Trophoblast cell (in vitro differentiated cells and primary cell): ENCODE data around the gene CTTN.

ENCODE experiments used
- DNase-seq, 2 donors: peaks; one replicate each; pipeline ENCODE4 v3.0.0-alpha.2; 2016
- H2AFZ ChIP-seq: 2 replicates; pipeline ENCODE4 v1.6.1; 2013; ENCODE audit warnings: low read length, moderate library complexity, mild to moderate bottlenecking; ENCODE audit not compliant: insufficient read depth, poor library complexity
- H2AK5ac ChIP-seq: 2 replicates; pipeline ENCODE4 v1.6.1; 2013; ENCODE audit warnings: mild to moderate bottlenecking, low read length
- H2BK120ac ChIP-seq: 2 replicates; pipeline ENCODE4 v1.6.1; 2013; ENCODE audit warnings: low read length, mild to moderate bottlenecking, moderate library complexity; ENCODE audit not compliant: insufficient read depth, poor library complexity
- H2BK12ac ChIP-seq: 2 replicates; pipeline ENCODE4 v1.6.1; 2013; ENCODE audit warnings: mild to moderate bottlenecking, low read length, moderate library complexity
- H2BK5ac ChIP-seq: 2 replicates; pipeline ENCODE4 v1.6.1; 2013; ENCODE audit warnings: low read length, low read depth, moderate library complexity, mild to moderate bottlenecking; ENCODE audit not compliant: poor library complexity
- H3K14ac ChIP-seq: 2 replicates; pipeline ENCODE4 v1.6.1; 2013; ENCODE audit warnings: mild to moderate bottlenecking, low read length
- H3K18ac ChIP-seq: 2 replicates; pipeline ENCODE4 v1.6.1; 2013; ENCODE audit warnings: mild to moderate bottlenecking, low read length
- H3K23ac ChIP-seq: 2 replicates; pipeline ENCODE4 v1.6.1; 2013; ENCODE audit warnings: low read length
- H3K27ac ChIP-seq: 2 replicates; pipeline ENCODE4 v1.5.1; 2013; ENCODE audit warnings: low read depth, mild to moderate bottlenecking, inconsistent platforms, low read length, moderate library complexity
- H3K27me3 ChIP-seq: 2 replicates; pipeline ENCODE4 v1.6.1; 2013; ENCODE audit warnings: inconsistent platforms, mild to moderate bottlenecking, low read length, moderate library complexity; ENCODE audit not compliant: insufficient read depth
- H3K36me3 ChIP-seq, 2 experiments: 1 replicate in 1 of 2; 2 replicates in 1 of 2; pipeline ENCODE4 v1.6.1; 2013; ENCODE audit warnings: low read length in 2 of 2, mild to moderate bottlenecking in 2 of 2, moderate library complexity in 1 of 2; ENCODE audit not compliant: insufficient read depth in 2 of 2, control insufficient read depth in 1 of 2
- H3K4ac ChIP-seq: 2 replicates; pipeline ENCODE4 v1.6.1; 2013; ENCODE audit warnings: low read depth, mild to moderate bottlenecking, low read length, moderate library complexity
- H3K4me1 ChIP-seq, 2 experiments: 1 replicate in 1 of 2; 2 replicates in 1 of 2; pipeline ENCODE4 v1.6.1; 2013; ENCODE audit warnings: low read length in 2 of 2, mild to moderate bottlenecking in 2 of 2, moderate library complexity in 1 of 2; ENCODE audit not compliant: insufficient read depth in 2 of 2, control insufficient read depth in 1 of 2
- H3K4me2 ChIP-seq: 2 replicates; pipeline ENCODE4 v1.6.1; 2013; ENCODE audit warnings: inconsistent platforms, mild to moderate bottlenecking, low read length, moderate library complexity
- H3K4me3 ChIP-seq: 2 replicates; pipeline ENCODE4 v1.5.1; 2013; ENCODE audit warnings: mild to moderate bottlenecking, low read depth, low read length, inconsistent platforms
- H3K79me1 ChIP-seq: one replicate; pipeline ENCODE4 v1.6.1; 2013; ENCODE audit warnings: low read length
- H3K79me2 ChIP-seq: 2 replicates; pipeline ENCODE4 v1.6.1; 2013; ENCODE audit warnings: low read length, mild to moderate bottlenecking; ENCODE audit not compliant: control insufficient read depth, insufficient read depth, poor library complexity
- H3K9ac ChIP-seq: 2 replicates; pipeline ENCODE4 v1.6.1; 2013; ENCODE audit warnings: mild to moderate bottlenecking, low read length
- H3K9me3 ChIP-seq: 2 replicates; pipeline ENCODE4 v1.6.1; 2013; ENCODE audit warnings: low read depth, mild to moderate bottlenecking, control low read depth, inconsistent platforms, low read length; ENCODE audit not compliant: insufficient read depth
- H4K12ac ChIP-seq: 2 replicates; pipeline ENCODE4 v1.6.1; 2013; ENCODE audit warnings: low read depth, mild to moderate bottlenecking, low read length, moderate library complexity
- H4K8ac ChIP-seq: 2 replicates; pipeline ENCODE4 v1.6.1; 2013; ENCODE audit warnings: low read depth, mild to moderate bottlenecking, low read length, moderate library complexity
- H4K91ac ChIP-seq: one replicate; pipeline ENCODE4 v1.6.1; 2013; ENCODE audit warnings: low read depth, mild to moderate bottlenecking, low read length, moderate library complexity
- WGBS: extraction: QIAGEN DNeasy Blood & Tissue Kit; methylation state at CpG from one replicate; pipeline ENCODE4 v1.1.7; 2013; ENCODE audit warnings: missing lambda C conversion rate; ENCODE audit not compliant: insufficient read length, insufficient coverage; ENCODE audit errors: extremely low coverage; 5-methylcytosine and 5-hydroxymethylcytosine counted together

CTTN gene

GRCh38 chr11:70394211-70394950, 3.9 kb upstream of the CTTN start:
- Histone ChIP-seq H3K79me1 (peaks cover 22% of the 10 kb centered on the region), H2BK120ac (no peak overlapping the region), H3K79me2 (peaks cover 13% of the 10 kb centered on the region), H4K8ac (no peak overlapping the region), H3K9ac (no peak overlapping the region), H3K14ac (no peak overlapping the region), H3K27me3 (no peaks in the 10 kb centered on the region), H3K4me2 (no peak overlapping the region), H3K4me3 (no peak overlapping the region), H2AFZ (no peak overlapping the region), H2BK12ac (no peak overlapping the region), H3K9me3 (no peaks in the 10 kb centered on the region), H2BK5ac (no peak overlapping the region), H3K23ac (no peak overlapping the region), H3K4ac (no peak overlapping the region), H3K27ac (no peak overlapping the region), H4K12ac (no peak overlapping the region), H3K36me3 (peaks cover 2 to 7% of the 10 kb centered on the region in 2 experiments), H3K18ac (no peak overlapping the region), H4K91ac (no peak overlapping the region), H2AK5ac (no peak overlapping the region), H3K4me1 (peaks cover 9 to 15% of the 10 kb centered on the region in 2 experiments)
- WGBS: no CpG with 5 or more reads among the region's 15 CpGs
- no peak for DNase-seq

- H3K4me1 ChIP-seq: peaks cover 11 to 16% of the 10 kb centered on the region in 2 experiments
Observed at GRCh38 chr11:70397336-70397982, 870 bp upstream of the CTTN start.

GRCh38 chr11:70398834-70399680, 728 bp downstream of the CTTN start:
- Histone ChIP-seq H2BK12ac (no peak overlapping the region), H4K8ac (peak overlapping the region; percentile 82), H3K4me3 (peak overlapping the region; percentile 99), H3K79me1 (peaks cover 16% of the 10 kb centered on the region), H3K79me2 (peaks cover 31% of the 10 kb centered on the region), H3K27me3 (no peaks in the 10 kb centered on the region), H2AFZ (peak overlapping the region; percentile 42), H3K23ac (no peak overlapping the region), H3K27ac (peak overlapping the region; percentile 85), H3K4me2 (peak overlapping the region; percentile 81), H2AK5ac (peak overlapping the region; percentile 86), H3K14ac (peak overlapping the region; percentile 87), H2BK5ac (peak overlapping the region; percentile 92), H3K4ac (peak overlapping the region; percentile 100), H3K9ac (peak overlapping the region; percentile 99), H3K9me3 (no peaks in the 10 kb centered on the region), H3K36me3 (peaks cover 3 to 9% of the 10 kb centered on the region in 2 experiments), H3K4me1 (peaks cover 15 to 22% of the 10 kb centered on the region in 2 experiments), H4K91ac (peak overlapping the region; percentile 94), H3K18ac (peak overlapping the region; percentile 87), H4K12ac (peak overlapping the region; percentile 79), H2BK120ac (peak overlapping the region; percentile 92)
- DNase-seq: peak; percentile 53 to 72
- WGBS: no CpG with 5 or more reads among the region's 42 CpGs

More at GRCh38 chr11:70397336-70397982, 870 bp upstream of the CTTN start:
- peak overlapping the region; percentile 50 for H2AFZ ChIP-seq
- H2AK5ac ChIP-seq: no peak overlapping the region
- no peak overlapping the region for H3K14ac ChIP-seq
- no CpG with 5 or more reads among the region's 18 CpGs for WGBS
- no peak overlapping the region for H3K27ac ChIP-seq
- peak overlapping the region; percentile 74 for H3K4me3 ChIP-seq
- H3K79me2 ChIP-seq: peaks cover 24% of the 10 kb centered on the region
- peak overlapping the region; percentile 17 for H3K4ac ChIP-seq
- peak overlapping the region; percentile 35 for H3K9ac ChIP-seq
- no peaks in the 10 kb centered on the region for H3K27me3 ChIP-seq
- no peaks in the 10 kb centered on the region for H3K9me3 ChIP-seq
- peak overlapping the region; percentile 8 for H4K8ac ChIP-seq
- H3K23ac ChIP-seq: no peak overlapping the region
- H3K18ac ChIP-seq: no peak overlapping the region
- no peak overlapping the region for H4K12ac ChIP-seq
- H2BK12ac ChIP-seq: no peak overlapping the region
- H2BK5ac ChIP-seq: no peak overlapping the region
- H2BK120ac ChIP-seq: no peak overlapping the region
- H3K36me3 ChIP-seq: peaks cover 2 to 10% of the 10 kb centered on the region in 2 experiments
- no peak for DNase-seq
- H3K4me2 ChIP-seq: peak overlapping the region; percentile 66
- H3K79me1 ChIP-seq: peaks cover 16% of the 10 kb centered on the region
- H4K91ac ChIP-seq: no peak overlapping the region

GRCh38 chr11:70399681-70400112, 1.4 kb downstream of the CTTN start:
- no CpG with 5 or more reads among the region's 16 CpGs for WGBS
- H3K4me2 ChIP-seq: peak overlapping the region; percentile 81
- peak overlapping the region; percentile 69 for H3K14ac ChIP-seq
- peak overlapping the region; percentile 94 for H4K91ac ChIP-seq
- H2BK5ac ChIP-seq: peak overlapping the region; percentile 67
- H3K9ac ChIP-seq: peak overlapping the region; percentile 99
- peak overlapping the region; percentile 86 for H2AK5ac ChIP-seq
- peak overlapping the region; percentile 67 for H4K12ac ChIP-seq
- peak; percentile 90 for DNase-seq
- peak overlapping the region; percentile 99 for H3K4me3 ChIP-seq
- peak overlapping the region; percentile 71 for H2BK120ac ChIP-seq
- H2BK12ac ChIP-seq: no peak overlapping the region
- H3K36me3 ChIP-seq: peaks cover 2 to 7% of the 10 kb centered on the region in 2 experiments
- H4K8ac ChIP-seq: peak overlapping the region; percentile 82
- H3K79me1 ChIP-seq: peaks cover 16% of the 10 kb centered on the region
- H3K9me3 ChIP-seq: no peaks in the 10 kb centered on the region
- no peaks in the 10 kb centered on the region for H3K27me3 ChIP-seq
- peak overlapping the region; percentile 100 for H3K4ac ChIP-seq
- H3K23ac ChIP-seq: no peak overlapping the region
- peaks cover 33% of the 10 kb centered on the region for H3K79me2 ChIP-seq
- H2AFZ ChIP-seq: no peak overlapping the region
- peak overlapping the region; percentile 85 for H3K27ac ChIP-seq
- H3K4me1 ChIP-seq: peaks cover 18 to 26% of the 10 kb centered on the region in 2 experiments
- peak overlapping the region; percentile 87 for H3K18ac ChIP-seq
